ENCODE measurements around the gene NCKAP5. TPM values are rescaled to one million over a fixed set of nuclear protein-coding genes. Genes with fewer than 3 reads are reported as not detected.

Gene NCKAP5
- polyA plus RNA-seq, 1 experiment, result 2.1 TPM

- H3K36me3 ChIP-seq (ENCODE audit: control insufficient read depth, insufficient read depth, low read length), result no peaks in the 10 kb centered on the region
- no peak overlapping the region for H3K4me3 ChIP-seq (ENCODE audit: low read depth, low read length)
- CTCF ChIA-PET, result no interaction called here
- no peak for TF ChIP-seq CTCF (IDR thresholded peaks at IDR 0.05; ENCODE audit: insufficient read depth, low read depth, low read length)
- POLR2A ChIA-PET, result no interaction called here
- DNase-seq (ENCODE audit: low read depth), result no peak
- H3K27me3 ChIP-seq (ENCODE audit: control insufficient read depth, insufficient read depth, low read length), result no peaks in the 10 kb centered on the region
These were observed 276.0 kb downstream of the NCKAP5 start for GRCh38 chr2:133292259-133292658.

- ChIA-PET POLR2A (interaction anchor here (0.7 kb wide), 1 partner anchor 534 kb away, joined by 5 read pairs; no protein-coding TSS in a partner anchor), CTCF (no interaction called here)
- DNase-seq (ENCODE audit: low read depth), result peak; percentile 92
- Histone ChIP-seq H3K36me3 (ENCODE audit: control insufficient read depth, insufficient read depth, low read length) (no peaks in the 10 kb centered on the region), H3K27me3 (ENCODE audit: control insufficient read depth, insufficient read depth, low read length) (no peaks in the 10 kb centered on the region), H3K4me3 (ENCODE audit: low read depth, low read length) (no peak overlapping the region)
- no peak for TF ChIP-seq CTCF (IDR thresholded peaks at IDR 0.05; ENCODE audit: insufficient read depth, low read depth, low read length)
These were observed 280.6 kb downstream of the NCKAP5 start for GRCh38 chr2:133287709-133288108.

- H3K36me3 ChIP-seq (ENCODE audit: control insufficient read depth, insufficient read depth, low read length), result no peaks in the 10 kb centered on the region
- 0 out of 2 replicates have a peak, but pooled peaks have one; percentile 9 for TF ChIP-seq CTCF (IDR thresholded peaks at IDR 0.05; ENCODE audit: insufficient read depth, low read depth, low read length)
- peak; percentile 97 for DNase-seq (ENCODE audit: low read depth)
- ChIA-PET CTCF (interaction anchor here (0.6 kb wide), 2 partner anchors 38 to 240 kb away, joined by 3 read pairs; no protein-coding TSS in a partner anchor), POLR2A (no interaction called here)
- no peaks in the 10 kb centered on the region for H3K27me3 ChIP-seq (ENCODE audit: control insufficient read depth, insufficient read depth, low read length)
- H3K4me3 ChIP-seq (ENCODE audit: low read depth, low read length), result no peak overlapping the region
These were observed 281.8 kb downstream of the NCKAP5 start for GRCh38 chr2:133286326-133286922.

- DNase-seq (ENCODE audit: low read depth), result no peak
- no peak overlapping the region for H3K4me3 ChIP-seq (ENCODE audit: low read depth, low read length)
- no peaks in the 10 kb centered on the region for H3K36me3 ChIP-seq (ENCODE audit: control insufficient read depth, insufficient read depth, low read length)
- no peak for TF ChIP-seq CTCF (IDR thresholded peaks at IDR 0.05; ENCODE audit: insufficient read depth, low read depth, low read length)
- POLR2A ChIA-PET, result no interaction called here
- no peaks in the 10 kb centered on the region for H3K27me3 ChIP-seq (ENCODE audit: control insufficient read depth, insufficient read depth, low read length)
- CTCF ChIA-PET, result no interaction called here
These were observed 295.2 kb downstream of the NCKAP5 start for GRCh38 chr2:133273031-133273430.

- POLR2A ChIA-PET, result no interaction called here
- no peak for DNase-seq (ENCODE audit: low read depth)
- H3K36me3 ChIP-seq (ENCODE audit: control insufficient read depth, insufficient read depth, low read length), result no peaks in the 10 kb centered on the region
- H3K4me3 ChIP-seq (ENCODE audit: low read depth, low read length), result no peak overlapping the region
- TF ChIP-seq CTCF (IDR thresholded peaks at IDR 0.05; ENCODE audit: insufficient read depth, low read depth, low read length), result no peak
- CTCF ChIA-PET, result interaction anchor here (0.7 kb wide), 1 partner anchor 125 kb away, joined by 4 read pairs; no protein-coding TSS in a partner anchor
- no peaks in the 10 kb centered on the region for H3K27me3 ChIP-seq (ENCODE audit: control insufficient read depth, insufficient read depth, low read length)
These were observed 297.2 kb downstream of the NCKAP5 start for GRCh38 chr2:133271105-133271504.
